Thyroid gland (tissue), 4 donors: ENCODE results near the gene SEMA4C.

Experiments
- POLR2A ChIP-seq, 2 donors: fragments of 450-650 bp; IDR thresholded peaks; one replicate each; pipeline ENCODE4 v1.6.1; 2017; ENCODE audit warnings: antibody characterized with exemption in 2 of 2, mild to moderate bottlenecking in 2 of 2, moderate library complexity in 1 of 2
- TF ChIP-seq, protein P1 (sequence below), 6 experiments: fragments of 200-600 bp in 3 of 6; fragments of 450-650 bp in 3 of 6; sonication (generic) in 3 of 6; IDR thresholded peaks; one replicate each; pipeline ENCODE4 v1.5.1; 2016 to 2019; ENCODE audit warnings: antibody characterized with exemption in 6 of 6, mild to moderate bottlenecking in 2 of 6, inconsistent platforms in 1 of 6, moderate library complexity in 1 of 6

DNA sequence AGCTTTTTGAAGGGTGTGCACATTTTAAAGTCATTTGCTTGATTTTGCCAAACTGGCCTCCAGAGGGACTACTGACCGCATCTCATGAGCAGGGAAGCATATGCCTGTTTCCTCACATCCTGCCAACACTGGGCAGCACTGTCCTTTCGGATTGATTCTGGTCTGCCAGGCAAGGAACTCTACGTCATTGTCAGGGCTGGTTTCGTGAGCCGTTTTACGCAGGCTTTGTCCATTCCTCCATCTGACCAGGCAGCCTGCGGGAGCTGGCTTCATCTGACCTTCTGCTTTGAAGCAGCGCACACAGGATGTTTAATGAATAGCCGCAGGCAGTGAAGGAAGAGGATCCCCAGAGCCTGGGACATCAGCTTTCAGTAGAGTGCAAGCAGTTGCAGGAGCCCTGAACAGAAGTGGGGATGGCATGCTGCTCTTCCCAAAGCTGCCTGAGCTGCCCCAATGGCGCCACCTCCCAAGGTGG lies 46.3 kb upstream of the SEMA4C start:
- no peak for TF ChIP-seq POLR2A (IDR thresholded peaks at IDR 0.05)
- TF ChIP-seq, protein P1, sequence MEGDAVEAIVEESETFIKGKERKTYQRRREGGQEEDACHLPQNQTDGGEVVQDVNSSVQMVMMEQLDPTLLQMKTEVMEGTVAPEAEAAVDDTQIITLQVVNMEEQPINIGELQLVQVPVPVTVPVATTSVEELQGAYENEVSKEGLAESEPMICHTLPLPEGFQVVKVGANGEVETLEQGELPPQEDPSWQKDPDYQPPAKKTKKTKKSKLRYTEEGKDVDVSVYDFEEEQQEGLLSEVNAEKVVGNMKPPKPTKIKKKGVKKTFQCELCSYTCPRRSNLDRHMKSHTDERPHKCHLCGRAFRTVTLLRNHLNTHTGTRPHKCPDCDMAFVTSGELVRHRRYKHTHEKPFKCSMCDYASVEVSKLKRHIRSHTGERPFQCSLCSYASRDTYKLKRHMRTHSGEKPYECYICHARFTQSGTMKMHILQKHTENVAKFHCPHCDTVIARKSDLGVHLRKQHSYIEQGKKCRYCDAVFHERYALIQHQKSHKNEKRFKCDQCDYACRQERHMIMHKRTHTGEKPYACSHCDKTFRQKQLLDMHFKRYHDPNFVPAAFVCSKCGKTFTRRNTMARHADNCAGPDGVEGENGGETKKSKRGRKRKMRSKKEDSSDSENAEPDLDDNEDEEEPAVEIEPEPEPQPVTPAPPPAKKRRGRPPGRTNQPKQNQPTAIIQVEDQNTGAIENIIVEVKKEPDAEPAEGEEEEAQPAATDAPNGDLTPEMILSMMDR (IDR thresholded peaks at IDR 0.05): no peak
